ENCODE measurements around the gene SSH3. TPM values are rescaled to one million over a fixed set of nuclear protein-coding genes. Genes with fewer than 3 reads are reported as not detected.

SSH3 gene
- total and polyA plus RNA-seq, 2 of the 8 experiments (the other 6 are each of a cell fraction or from before 2014, with no cell fraction given), result 16.9 to 19.8 TPM

- TF ChIP-seq RNF2 (IDR thresholded peaks at IDR 0.05; ENCODE audit: borderline replicate concordance, low read depth, low read length, missing control alignments, poor library complexity, severe bottlenecking) (no peak), RFX5 (IDR thresholded peaks at IDR 0.05; ENCODE audit: borderline replicate concordance, low read depth, low read length) (no peak), BRCA1 (IDR thresholded peaks at IDR 0.05; ENCODE audit: low read depth, low read length) (no peak), EP300 (IDR thresholded peaks at IDR 0.05; ENCODE audit: borderline replicate concordance in 1 of 2, low read depth in 2 of 2, low read length in 2 of 2) (no peak), NRF1 (IDR thresholded peaks at IDR 0.05; ENCODE audit: low read depth, low read length) (no peak), FOSL1 (IDR thresholded peaks at IDR 0.05; ENCODE audit: insufficient read depth, low read depth, low read length) (no peak), TBP (IDR thresholded peaks at IDR 0.05; ENCODE audit: low read depth, low read length) (peak; percentile 57; the same call in 1 of the 2 replicates), POU5F1 (IDR thresholded peaks at IDR 0.05; ENCODE audit: low read depth, low read length) (no peak), SIRT6 (IDR thresholded peaks at IDR 0.05; ENCODE audit: low read length) (no peak), EGR1 (IDR thresholded peaks at IDR 0.05; ENCODE audit: borderline replicate concordance, low read depth, low read length) (no peak), GTF2F1 (IDR thresholded peaks at IDR 0.05; ENCODE audit: borderline replicate concordance, low read depth, low read length) (no peak), CHD2 (IDR thresholded peaks at IDR 0.05; ENCODE audit: low read length) (no peak), SAP30 (IDR thresholded peaks at IDR 0.05; ENCODE audit: insufficient read depth, insufficient replicate concordance, low read length) (no peak), JUND (IDR thresholded peaks at IDR 0.05; ENCODE audit: low read length) (no peak), SRF (IDR thresholded peaks at IDR 0.05; ENCODE audit: low read depth, low read length) (no peak), CHD1 (IDR thresholded peaks at IDR 0.05; ENCODE audit: low read depth, low read length) (no peak), KDM5A (IDR thresholded peaks at IDR 0.05; ENCODE audit: low read length) (no peak), SIX5 (IDR thresholded peaks at IDR 0.05; ENCODE audit: low read depth, low read length) (no peak), CTBP2 (IDR thresholded peaks at IDR 0.05; ENCODE audit: borderline replicate concordance, insufficient read depth, insufficient read length, low read length) (no peak), SIN3A (conservative IDR thresholded peaks at IDR 0.05 in 1 of 2, IDR thresholded peaks at IDR 0.05 in 1 of 2; ENCODE audit: low read depth in 1 of 2, low read length in 2 of 2) (0 out of 4 replicates have a peak, but pooled peaks of 1 of the 2 experiments have one; percentile 30), EZH2 (IDR thresholded peaks at IDR 0.05; ENCODE audit: low read depth, low read length, severe bottlenecking) (no peak)
- TF ChIP-seq, protein P1, sequence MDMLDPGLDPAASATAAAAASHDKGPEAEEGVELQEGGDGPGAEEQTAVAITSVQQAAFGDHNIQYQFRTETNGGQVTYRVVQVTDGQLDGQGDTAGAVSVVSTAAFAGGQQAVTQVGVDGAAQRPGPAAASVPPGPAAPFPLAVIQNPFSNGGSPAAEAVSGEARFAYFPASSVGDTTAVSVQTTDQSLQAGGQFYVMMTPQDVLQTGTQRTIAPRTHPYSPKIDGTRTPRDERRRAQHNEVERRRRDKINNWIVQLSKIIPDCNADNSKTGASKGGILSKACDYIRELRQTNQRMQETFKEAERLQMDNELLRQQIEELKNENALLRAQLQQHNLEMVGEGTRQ (IDR thresholded peaks at IDR 0.05; ENCODE audit: low read length), result no peak
Observed at GRCh38 chr11:67265633-67266448, 37.5 kb upstream of the SSH3 start (continued).
